Fibroblast of peridontal ligament (primary cell): ENCODE measurements around the gene PIEZO2.
A peak's percentile ranks its signal among the peaks of the same experiment; 100 is the strongest.
"Not testable (repeated sequence)": the region's sequence is repeated elsewhere in the genome, so short reads cannot be mapped to it uniquely, and the experiment has no call there.

ENCODE experiments used
- DNase-seq: peaks from one replicate; pipeline ENCODE4 v3.0.0-alpha.2; 2010; ENCODE audit errors: extremely low read depth

PIEZO2 gene

GRCh38 chr18:10928011-10928771 is 221.2 kb downstream of the PIEZO2 start:
- DNase-seq = no peak

GRCh38 chr18:10927286-10927992 is 221.9 kb downstream of the PIEZO2 start:
- DNase-seq = peak; percentile 57

DNA sequence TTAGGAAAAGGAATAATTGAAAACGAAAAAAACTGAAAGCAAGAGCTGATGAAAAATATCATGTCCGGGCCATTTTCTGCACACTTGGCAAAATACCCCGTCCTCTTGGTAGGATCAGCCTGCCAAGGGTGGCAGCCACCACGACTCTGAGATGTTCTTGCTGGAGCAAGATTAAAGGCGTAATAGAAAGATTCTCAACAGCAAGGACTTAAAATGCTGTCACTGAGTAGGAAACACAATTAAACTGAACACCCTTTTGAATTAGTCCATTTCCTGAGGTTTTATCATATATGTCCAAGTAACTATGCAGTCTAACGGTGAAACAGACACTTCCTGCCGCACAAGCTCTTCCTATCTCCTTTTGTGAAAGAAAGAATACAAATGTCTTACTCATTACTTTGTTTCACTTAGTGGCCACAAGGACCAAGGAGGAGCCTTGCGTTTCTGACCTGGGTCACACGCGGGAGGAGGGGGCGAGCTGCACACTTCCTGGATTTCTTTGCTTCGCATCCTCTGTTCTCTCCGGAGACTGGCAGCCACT is 222.7 kb downstream of the PIEZO2 start:
- DNase-seq = no peak

GRCh38 chr18:10924290-10924689 is 225.1 kb downstream of the PIEZO2 start:
- DNase-seq = no peak

DNA sequence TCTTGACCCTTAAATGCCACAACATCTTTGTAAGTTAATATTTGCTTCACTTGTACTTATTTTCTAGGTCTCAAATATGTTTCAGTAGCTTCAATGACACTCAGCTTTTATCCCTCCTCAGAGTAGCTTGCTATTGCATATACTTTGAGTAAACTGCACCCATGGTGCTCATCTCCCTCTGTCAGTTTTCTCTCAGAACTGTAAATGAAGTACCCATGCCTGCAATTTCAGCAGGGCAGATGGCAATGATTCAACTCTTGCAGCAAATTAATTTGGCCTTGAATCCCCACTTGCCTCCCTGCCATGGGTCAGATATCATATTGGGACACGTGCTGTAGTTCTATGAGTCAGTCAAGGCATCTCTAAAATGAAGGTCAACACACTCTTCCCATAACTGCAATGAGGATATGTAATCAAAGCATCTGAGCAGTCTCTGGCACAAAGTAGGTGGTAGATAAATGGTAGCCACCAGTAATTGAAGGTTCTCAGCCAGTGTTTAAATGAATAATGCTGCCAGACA is 225.8 kb downstream of the PIEZO2 start:
- DNase-seq = peak; percentile 5

DNA sequence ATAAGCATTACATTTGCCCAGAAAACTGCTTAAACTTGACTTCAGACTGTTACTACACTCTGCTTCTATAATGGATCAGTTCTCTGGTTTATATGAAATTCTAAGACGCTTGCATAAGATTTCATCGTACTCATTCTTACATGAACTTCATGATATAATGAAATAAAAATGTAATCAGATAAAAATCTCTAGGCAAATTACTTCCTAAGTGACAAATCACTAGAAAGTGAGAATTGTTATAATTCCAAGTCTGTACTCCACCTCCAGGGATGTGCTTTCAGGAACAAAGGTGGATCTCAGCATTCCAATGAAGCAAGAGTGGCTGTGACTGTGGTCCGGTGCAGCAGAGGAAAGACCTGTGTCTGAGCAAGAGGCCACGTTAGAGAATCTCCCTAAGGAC is 226.2 kb downstream of the PIEZO2 start:
- peak; percentile 3 for DNase-seq

- not testable (repeated sequence) for DNase-seq
Measured at GRCh38 chr18:10922712-10923111, 226.7 kb downstream of the PIEZO2 start.

DNA sequence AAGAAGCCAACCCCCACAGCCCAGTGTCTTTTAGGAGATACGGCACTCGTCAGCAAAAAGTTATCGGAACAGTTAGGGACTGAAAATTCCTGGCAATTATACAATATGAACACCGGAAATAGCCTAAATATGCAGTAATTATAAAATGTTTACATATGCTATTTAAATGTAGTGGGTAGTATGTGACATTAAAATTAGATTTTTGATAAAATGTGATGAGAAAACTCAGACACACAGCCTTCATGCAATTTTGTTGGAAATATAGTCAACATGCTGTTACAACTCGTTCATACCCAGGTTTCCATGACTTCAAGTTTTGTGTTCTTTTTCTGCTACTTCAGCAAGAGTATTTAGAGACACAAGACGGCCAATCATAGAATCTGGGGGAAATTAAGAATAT is 229.1 kb downstream of the PIEZO2 start:
- DNase-seq = not testable (repeated sequence)

- no peak for DNase-seq
Measured at GRCh38 chr18:10919851-10920250, 229.5 kb downstream of the PIEZO2 start.

DNA sequence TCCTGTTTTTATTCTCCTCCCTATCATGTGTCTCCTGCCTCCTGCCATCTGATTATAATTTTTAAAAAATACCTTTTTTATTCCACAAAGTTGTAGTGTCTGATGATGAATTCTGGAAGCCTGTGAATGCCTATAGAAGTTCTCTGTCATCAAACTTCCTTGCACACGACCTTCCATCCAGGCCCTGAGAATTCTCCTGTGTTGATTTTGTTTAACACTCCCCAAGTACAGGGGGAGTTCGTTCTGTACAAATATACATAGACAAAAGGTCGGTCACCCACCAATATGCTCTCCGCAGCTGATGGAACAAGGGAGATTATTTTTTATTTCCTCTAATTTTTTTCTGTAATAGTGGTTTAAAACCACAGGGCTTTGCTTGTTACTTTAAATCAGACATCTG is 232.5 kb downstream of the PIEZO2 start:
- DNase-seq = no peak

DNA sequence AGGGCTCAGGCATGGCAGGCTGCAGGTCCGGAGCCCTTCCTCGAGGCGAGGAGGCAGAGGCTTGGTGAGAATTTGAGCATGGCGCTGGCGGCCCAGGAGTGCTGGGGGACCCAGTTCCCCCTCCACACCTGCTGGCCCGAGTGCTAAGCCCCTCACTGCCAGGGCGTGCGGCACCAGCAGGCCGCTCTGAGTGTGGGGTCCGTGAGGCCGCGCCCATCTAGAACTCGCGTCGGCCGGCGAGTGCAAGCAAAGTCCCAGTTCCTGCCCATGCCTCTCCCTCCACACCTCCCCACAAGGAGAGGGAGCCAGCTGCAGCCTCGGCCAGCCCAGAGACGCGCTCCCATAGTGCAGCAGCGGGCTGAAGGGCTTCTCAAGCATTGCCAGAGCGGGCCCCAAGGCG is 233.0 kb downstream of the PIEZO2 start:
- no peak for DNase-seq

DNA sequence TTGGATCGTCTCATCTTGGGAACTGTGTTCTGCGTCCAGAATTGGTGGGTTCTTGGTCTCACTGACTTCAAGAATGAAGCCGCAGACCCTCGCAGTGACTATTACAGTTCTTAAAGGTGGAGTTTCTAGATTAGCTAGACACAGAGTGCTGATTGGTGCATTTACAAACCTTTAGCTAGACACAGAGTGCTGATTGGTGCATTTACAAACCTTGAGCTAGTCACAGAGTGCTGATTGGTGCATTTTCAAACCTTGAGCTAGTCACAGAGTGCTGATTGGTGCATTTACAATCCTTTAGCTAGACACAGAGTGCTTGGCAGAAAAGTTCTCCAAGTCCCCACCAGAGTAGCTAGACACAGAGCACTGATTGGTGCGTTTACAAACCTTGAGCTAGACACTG is 233.6 kb downstream of the PIEZO2 start:
- DNase-seq = not testable (repeated sequence)

DNA sequence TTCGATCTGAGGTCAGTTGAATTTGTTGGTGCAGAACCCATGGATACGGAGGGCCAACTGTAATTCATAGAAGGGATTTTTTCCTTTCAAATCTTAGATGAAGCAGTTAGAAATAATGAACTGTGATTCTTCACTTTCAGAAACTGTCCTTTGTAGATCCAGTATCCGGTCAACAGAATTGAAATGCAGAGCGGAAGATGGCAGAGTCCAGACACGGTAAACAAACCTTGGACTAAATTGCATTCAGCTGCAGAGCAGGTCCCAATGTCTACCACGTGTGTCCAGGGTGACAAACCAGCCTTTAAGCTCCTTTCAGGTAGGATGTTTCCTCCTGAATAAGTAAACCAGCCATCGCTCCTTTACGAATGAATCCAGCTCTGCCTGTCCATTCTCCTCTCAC is 234.8 kb downstream of the PIEZO2 start:
- DNase-seq = not testable (repeated sequence)

GRCh38 chr18:10913919-10914318 is 235.4 kb downstream of the PIEZO2 start:
- DNase-seq = no peak

- DNase-seq = peak; percentile 35
Measured at GRCh38 chr18:10912790-10913545, 236.4 kb downstream of the PIEZO2 start.

DNA sequence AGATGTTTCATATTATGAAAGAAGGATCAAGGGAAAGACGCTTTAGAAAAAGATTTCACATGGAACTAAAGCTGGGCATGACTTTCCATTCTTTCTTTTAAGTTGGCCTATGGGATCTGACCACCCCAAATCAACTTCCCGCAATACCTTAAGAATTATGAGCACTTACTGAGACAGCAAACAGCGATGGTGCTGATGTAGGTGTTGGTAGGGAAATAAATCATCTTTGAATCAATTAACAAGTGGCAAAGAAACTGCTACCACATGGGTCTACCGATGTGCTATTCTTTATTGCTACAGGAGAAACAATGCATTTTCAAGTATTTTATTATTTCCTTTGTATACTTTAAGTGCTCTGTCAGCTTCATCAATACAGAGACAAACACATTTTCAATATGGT is 239.6 kb downstream of the PIEZO2 start:
- no peak for DNase-seq

GRCh38 chr18:10908760-10909159 is 240.6 kb downstream of the PIEZO2 start:
- DNase-seq = no peak

- no peak for DNase-seq
Measured at GRCh38 chr18:10907749-10908148, 241.6 kb downstream of the PIEZO2 start.

DNA sequence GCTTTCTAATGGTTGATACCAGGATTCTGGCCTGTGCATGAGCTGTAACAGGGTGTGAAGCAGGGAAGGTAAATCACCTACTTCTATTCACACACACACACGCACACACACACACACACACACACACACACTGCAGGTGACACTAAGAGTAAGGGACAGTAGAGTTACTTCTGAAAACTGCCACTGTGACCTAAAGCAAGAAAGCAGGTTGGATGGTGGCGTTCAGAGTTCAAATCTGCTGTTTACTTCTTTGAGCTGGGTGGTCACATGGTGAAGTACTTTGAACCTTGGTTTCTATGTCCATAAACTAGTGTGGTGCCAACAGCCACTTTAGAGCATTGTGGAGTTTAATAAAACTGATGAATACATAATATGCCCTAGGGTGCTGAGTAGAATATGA is 248.0 kb downstream of the PIEZO2 start:
- no peak for DNase-seq

DNA sequence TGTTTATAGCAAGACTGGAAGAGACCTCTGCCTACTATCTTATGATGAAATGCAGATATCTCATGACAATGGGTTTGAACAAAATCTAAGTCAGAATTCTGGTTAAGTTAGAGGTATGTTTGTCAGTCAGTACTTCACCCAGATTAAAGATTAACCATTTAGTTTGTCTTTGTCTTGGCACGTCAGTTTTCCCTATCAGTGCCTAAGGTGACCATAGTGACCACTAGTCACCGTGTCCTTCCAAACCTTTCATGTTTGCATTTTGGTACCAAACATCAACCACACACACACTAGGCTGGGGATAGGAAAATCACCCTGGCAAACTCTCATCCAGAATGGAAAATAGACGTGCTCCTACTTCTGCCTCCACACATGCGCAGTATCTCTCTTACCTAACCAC is 248.9 kb downstream of the PIEZO2 start:
- DNase-seq = no peak

- DNase-seq = no peak
Measured at GRCh38 chr18:10899481-10899880, 249.9 kb downstream of the PIEZO2 start.

GRCh38 chr18:10898417-10898974 is 250.9 kb downstream of the PIEZO2 start:
- DNase-seq = no peak
